ENCODE measurements around the gene GARIN5B. TPM values are rescaled to one million over a fixed set of nuclear protein-coding genes. Genes with fewer than 3 reads are reported as not detected.

GARIN5B gene
- total RNA-seq, 1 experiment from 2014 or later, result not detected

GRCh38 chr19:55316646-55317045 is 46.4 kb downstream of the GARIN5B start:
- Mint-ChIP-seq H3K27me3 (ENCODE audit: unreplicated experiment) (peaks cover 8% of the 10 kb centered on the region), H3K27ac (ENCODE audit: unreplicated experiment) (no peak overlapping the region)
- CTCF ChIA-PET, result interaction anchor here (0.8 kb wide), 1 partner anchor 15 kb away, joined by 3 read pairs; no protein-coding TSS in a partner anchor

GRCh38 chr19:55315956-55316525 is 47.0 kb downstream of the GARIN5B start:
- TF ChIP-seq CTCF (IDR thresholded peaks at IDR 0.05; ENCODE audit: unreplicated experiment), result no peak
- Mint-ChIP-seq H3K9me3 (ENCODE audit: low read depth, unreplicated experiment) (no peaks in the 10 kb centered on the region), H3K27me3 (ENCODE audit: unreplicated experiment) (peaks cover 2% of the 10 kb centered on the region), H3K4me1 (ENCODE audit: low read depth, unreplicated experiment) (no peaks in the 10 kb centered on the region), H3K27ac (ENCODE audit: unreplicated experiment) (no peak overlapping the region), H3K4me3 (ENCODE audit: low read depth, unreplicated experiment) (no peak overlapping the region), H3K36me3 (ENCODE audit: insufficient read depth, unreplicated experiment) (no peaks in the 10 kb centered on the region)
- no peak for DNase-seq
- CTCF ChIA-PET, result no interaction called here
- intact Hi-C loops (cut with micrococcal nuclease; ENCODE audit: unreplicated experiment), result no loop called here
- BruUV-seq (replicated peaks), result no TSS peak

More at GRCh38 chr19:55316646-55317045, 46.4 kb downstream of the GARIN5B start:
- no TSS peak for BruUV-seq (replicated peaks)
- no peaks in the 10 kb centered on the region for H3K36me3 Mint-ChIP-seq (ENCODE audit: insufficient read depth, unreplicated experiment)
- no peaks in the 10 kb centered on the region for H3K4me1 Mint-ChIP-seq (ENCODE audit: low read depth, unreplicated experiment)
- H3K9me3 Mint-ChIP-seq (ENCODE audit: low read depth, unreplicated experiment), result no peaks in the 10 kb centered on the region
- no peak overlapping the region for H3K4me3 Mint-ChIP-seq (ENCODE audit: low read depth, unreplicated experiment)
- TF ChIP-seq CTCF (IDR thresholded peaks at IDR 0.05; ENCODE audit: unreplicated experiment), result no peak
- intact Hi-C loops (cut with micrococcal nuclease; ENCODE audit: unreplicated experiment), result no loop called here
- no peak for DNase-seq

GRCh38 chr19:55314396-55314795 is 48.7 kb downstream of the GARIN5B start:
- CTCF ChIA-PET, result no interaction called here
- intact Hi-C loops (cut with micrococcal nuclease; ENCODE audit: unreplicated experiment), result no loop called here
- Mint-ChIP-seq H3K27ac (ENCODE audit: unreplicated experiment) (no peak overlapping the region), H3K36me3 (ENCODE audit: insufficient read depth, unreplicated experiment) (no peaks in the 10 kb centered on the region), H3K27me3 (ENCODE audit: unreplicated experiment) (no peaks in the 10 kb centered on the region), H3K4me3 (ENCODE audit: low read depth, unreplicated experiment) (no peak overlapping the region), H3K4me1 (ENCODE audit: low read depth, unreplicated experiment) (no peaks in the 10 kb centered on the region), H3K9me3 (ENCODE audit: low read depth, unreplicated experiment) (no peaks in the 10 kb centered on the region)
- DNase-seq, result no peak
- no TSS peak for BruUV-seq (replicated peaks)
- TF ChIP-seq CTCF (IDR thresholded peaks at IDR 0.05; ENCODE audit: unreplicated experiment), result no peak

- H3K4me1 Mint-ChIP-seq (ENCODE audit: low read depth, unreplicated experiment), result no peaks in the 10 kb centered on the region
- no peak for TF ChIP-seq CTCF (IDR thresholded peaks at IDR 0.05; ENCODE audit: unreplicated experiment)
- CTCF ChIA-PET, result no interaction called here
- BruUV-seq (replicated peaks), result no TSS peak
- no peak overlapping the region for H3K27ac Mint-ChIP-seq (ENCODE audit: unreplicated experiment)
- DNase-seq, result no peak
- no peak overlapping the region for H3K4me3 Mint-ChIP-seq (ENCODE audit: low read depth, unreplicated experiment)
- no peaks in the 10 kb centered on the region for H3K27me3 Mint-ChIP-seq (ENCODE audit: unreplicated experiment)
- H3K9me3 Mint-ChIP-seq (ENCODE audit: low read depth, unreplicated experiment), result no peaks in the 10 kb centered on the region
- no peaks in the 10 kb centered on the region for H3K36me3 Mint-ChIP-seq (ENCODE audit: insufficient read depth, unreplicated experiment)
- intact Hi-C loops (cut with micrococcal nuclease; ENCODE audit: unreplicated experiment), result no loop called here
Measured at GRCh38 chr19:55312621-55313512, 50.2 kb downstream of the GARIN5B start.
